ENCODE data around the gene ATG2A.

ATG2A gene

DNA sequence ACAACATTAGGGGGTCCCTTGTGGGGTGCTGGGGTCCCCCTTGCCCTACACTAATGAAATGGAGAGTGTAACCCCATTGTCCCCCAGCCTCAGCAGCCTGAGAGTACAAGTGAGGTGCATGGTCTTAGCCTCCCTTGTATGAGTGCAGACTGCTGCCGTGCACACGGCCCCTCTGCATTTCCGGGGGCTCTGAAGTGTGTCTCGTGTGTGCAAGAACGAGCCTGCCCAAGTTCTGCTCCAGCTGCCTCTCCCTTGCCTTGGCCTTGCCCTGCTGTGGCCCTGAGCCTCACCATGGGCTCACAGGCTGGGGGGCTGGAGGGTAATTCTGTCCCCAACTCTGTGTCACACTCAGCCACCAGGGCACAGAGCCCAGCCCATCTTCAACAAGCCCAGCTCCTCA, 33.4 kb downstream of the ATG2A start:
- no peak for DNase-seq

DNA sequence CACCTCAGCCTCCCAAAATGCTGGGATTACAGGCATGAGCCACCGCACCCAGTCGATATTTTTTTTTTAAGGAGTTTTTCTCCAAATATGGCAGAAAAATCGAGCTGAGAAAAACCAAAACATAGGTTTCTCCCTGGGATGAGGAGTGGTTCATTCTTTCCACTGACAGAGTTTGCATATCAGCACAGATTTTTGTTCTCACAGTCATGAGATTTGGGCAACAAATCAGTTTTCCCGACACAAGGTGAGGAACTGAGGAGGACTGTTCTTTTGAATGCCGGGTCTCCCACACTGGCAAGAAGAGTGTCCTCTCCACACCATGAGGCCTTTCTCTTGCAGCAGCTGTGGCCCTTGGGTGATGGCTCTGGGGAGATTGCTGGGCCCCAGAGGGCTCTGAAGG, 34.8 kb downstream of the ATG2A start:
- DNase-seq = no peak

DNA sequence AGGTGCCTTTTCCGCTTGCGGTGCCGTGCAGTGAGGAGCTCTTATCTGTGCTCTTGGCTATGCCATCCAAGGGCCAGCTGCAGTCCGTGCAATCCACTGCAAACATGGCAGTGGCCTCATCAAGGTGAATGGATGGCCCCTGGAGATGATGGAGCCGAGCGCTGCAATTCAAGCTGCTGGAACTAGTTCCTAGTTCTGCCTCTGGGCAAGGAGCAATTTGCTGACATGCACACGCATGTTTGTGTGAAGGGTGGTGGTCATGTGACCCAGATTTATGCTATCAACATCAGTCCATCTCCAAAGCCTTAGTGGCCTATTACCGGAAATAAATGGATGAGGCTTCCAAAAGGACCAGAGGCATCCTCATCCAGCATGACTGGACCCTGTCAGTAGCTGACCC, 35.5 kb downstream of the ATG2A start:
- DNase-seq = no peak

DNA sequence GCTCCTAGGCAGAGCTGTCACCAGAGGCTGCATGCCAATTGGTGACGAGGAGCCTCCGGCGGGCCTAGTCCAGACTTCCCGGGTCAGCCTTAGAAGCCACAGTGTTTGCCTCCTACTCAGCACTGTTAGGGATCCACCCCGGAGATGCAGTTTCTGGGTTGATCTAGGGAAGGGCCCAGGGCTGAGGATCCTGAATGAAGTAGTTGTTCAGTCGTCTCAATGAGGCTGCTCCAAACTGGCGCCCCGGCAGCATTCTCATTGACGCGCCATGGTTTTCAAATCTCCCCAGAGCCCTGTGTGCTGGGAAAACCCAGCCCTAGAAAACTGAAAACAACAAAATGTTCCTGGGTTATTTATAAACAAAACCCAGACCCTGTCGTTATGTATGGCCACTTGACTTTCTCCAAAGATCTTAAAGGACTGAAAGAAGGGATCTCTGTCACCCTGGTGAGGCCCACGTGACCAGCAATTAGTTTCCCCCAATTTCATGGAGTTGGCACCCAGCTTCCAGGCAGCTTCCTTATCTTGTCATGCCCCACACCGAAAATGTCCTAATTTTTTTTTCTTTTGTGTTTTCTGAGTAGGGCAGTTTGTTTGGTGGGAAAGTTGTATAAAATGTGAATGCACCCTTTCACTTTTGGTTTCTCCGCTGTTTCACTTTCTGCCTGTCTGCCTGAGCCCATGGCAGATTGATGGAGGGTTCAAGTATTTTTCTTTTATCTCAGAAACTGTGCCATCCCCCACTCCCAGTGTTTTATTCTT, 36.6 kb downstream of the ATG2A start:
- no peak for DNase-seq

DNA sequence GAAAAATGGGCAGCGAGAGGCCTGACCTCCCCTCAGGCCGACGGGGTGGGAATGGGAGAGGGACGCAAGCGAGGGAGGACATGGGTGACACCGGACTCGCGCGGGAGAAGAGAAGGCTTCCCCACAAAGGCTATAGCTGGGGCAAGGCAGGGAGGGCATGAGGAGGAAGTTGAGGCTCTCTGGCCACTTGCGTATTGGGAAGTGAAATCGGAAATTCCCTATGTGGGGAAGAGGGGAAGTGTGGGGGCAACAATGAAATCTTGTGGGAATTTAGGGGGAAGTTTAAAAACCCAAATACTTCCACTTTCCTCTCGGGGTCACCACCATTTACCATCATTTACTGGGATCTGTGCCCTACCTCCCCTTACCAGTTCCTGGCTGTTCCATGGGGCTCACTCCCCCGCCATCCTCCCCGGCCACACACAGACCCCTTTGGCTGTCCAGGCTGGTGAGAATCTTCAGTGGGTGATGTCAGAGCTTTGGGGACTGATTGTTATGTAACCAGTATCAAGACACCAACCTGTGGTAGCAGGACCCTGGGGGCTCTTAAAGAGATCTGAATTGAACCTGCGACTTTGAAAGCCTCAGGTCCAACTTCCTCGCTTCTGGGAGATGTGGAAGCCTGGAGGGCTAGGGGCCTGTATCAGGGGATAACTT, 37.6 kb downstream of the ATG2A start:
- DNase-seq = no peak

DNA sequence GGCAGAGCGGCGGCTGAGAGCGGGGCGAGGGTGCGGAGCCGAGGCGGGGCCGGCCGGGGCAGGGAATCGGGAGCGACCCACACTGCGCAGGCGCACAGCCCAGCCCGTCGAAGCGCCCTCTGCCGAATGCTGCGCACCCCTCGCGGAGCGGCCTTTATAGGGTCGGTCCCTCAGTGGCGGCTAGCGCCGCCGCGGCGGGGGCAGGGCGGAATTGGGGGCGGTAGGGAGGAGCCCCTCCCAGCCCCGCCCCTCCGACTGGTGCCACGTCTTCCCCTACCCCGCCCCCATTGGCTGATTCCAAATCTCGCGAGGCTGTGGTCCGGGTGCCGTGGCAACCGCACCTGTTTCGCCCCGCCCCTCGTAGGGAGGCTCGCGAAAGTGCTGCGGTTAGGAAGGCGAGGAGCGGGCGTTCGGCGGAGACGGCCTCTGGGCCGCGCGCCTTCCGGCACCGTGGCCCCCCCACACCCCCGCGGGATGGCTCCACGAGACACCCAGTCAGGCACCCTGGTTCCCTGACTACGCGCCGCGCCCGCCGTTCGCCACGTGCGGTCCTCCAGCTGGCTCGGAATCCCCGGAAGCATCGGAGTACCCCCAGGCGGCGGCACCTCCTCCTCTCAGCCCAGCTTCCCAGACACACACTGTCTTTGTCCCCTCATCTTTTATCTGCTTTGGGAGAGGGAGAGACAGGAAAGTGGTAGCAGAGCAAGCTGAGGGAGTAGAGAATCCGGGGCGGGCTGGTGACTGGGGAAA, 38.3 kb downstream of the ATG2A start, which contains the start of gene EHD1:
Gene EHD1, minus strand, starts transcription at position 128 of the 750 bp plus-strand sequence. CDS start 157 bp downstream, outside the sequence.
- peak; percentile 97 for DNase-seq

DNA sequence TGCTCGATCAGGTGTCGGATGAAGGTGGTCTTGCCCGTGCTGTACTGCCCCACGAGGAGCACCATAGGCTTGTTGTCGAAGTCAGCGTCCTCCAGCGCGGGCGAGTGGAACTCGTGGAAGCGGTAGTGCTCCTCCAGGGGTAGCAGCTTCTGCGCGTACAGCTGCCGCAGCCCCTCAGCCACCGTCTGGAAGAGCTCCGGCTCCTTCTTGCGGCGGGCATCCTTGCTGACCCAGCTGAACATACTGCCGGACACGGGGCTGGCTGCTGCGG, 38.9 kb downstream of the ATG2A start:
- DNase-seq = no peak

DNA sequence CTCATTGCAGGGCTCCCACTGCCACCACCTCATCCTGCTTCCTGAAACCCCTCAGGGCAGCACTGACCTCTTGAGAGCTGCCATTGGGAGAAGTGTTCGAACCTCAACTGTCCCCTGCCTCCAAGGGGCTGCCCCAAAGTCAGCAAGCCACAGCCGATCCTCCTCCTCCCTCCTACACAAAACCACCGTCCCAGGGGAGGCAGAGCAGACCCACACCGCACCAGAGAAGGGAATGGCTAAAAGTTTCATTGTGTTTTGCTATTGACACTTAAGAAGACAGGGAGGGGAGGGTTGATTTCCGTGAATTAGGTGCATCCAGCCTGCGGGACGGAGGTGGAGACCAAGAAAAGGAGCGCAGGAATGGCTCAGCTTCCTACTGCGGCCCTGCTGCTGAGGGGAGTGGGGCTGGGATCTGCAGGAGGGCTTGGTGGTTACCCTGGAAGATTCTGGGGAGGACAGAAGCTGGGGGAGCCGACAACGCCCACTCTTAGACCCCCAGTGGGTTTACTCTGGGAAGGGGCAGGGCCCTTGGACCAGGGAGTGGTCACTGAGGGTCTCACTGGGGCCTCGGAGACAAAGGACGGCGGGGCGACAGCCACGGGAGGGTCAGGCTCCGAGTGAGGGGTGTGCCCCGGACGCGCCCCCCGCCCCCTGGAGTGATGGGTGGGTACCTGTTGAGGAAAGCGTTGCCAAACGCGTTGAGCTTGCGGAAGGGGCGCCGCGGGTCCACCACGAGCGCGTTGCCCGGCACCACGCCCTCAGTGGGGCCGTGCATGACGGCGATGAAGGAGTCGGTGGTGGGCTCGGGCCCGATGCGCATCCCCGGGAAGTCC, 39.4 kb downstream of the ATG2A start:
- no peak for DNase-seq

DNA sequence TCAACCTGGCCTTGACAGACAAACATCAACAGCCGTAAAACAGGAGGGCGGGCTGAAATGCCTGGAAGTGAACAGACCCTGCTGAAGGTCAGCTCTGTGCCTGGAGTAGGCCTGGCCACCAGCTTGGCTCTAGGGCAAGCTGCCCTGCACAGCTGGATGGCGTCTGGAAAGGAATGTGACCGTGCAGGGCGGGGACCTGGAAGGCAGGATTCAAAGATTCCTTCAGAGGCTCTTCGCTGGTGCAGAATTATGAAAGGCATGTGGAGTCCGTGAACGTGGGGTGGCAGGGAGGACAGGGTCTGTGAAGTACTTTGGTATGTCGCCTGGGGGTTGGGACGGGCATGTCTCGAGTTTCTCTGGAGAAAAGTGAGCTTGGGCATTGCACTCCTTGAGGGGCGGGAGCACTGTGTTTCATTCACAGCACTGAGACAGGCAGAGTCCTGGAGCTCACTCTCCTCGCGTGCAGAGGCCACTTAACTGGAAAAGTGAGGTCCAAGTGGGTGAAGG, 40.1 kb downstream of the ATG2A start:
- no peak for DNase-seq

DNA sequence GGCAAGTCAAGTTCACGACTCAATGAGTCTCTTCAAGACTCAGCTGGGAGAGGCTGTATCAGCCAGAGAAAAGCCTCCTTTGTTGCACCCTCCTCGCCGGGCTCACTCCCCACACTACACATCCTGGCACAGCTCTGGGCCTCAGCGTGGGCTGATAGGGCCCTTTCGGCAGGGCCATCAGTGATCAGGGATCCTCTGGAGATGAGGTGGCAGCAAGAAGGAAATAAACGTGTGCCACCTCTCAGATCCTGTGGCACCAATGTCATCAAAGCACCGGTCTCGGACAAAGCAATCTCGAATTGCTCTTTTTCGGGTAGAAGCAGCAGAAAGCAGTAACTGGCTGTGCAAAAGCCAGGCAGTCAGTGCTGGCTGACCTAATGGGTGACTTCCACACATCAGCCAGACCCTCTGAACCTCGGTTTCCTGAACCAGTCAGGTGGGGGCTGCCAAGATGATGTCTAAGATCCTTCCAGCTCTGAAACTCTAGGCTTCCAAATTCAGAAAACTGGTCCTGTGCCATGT, 40.7 kb downstream of the ATG2A start:
- no peak for DNase-seq

DNA sequence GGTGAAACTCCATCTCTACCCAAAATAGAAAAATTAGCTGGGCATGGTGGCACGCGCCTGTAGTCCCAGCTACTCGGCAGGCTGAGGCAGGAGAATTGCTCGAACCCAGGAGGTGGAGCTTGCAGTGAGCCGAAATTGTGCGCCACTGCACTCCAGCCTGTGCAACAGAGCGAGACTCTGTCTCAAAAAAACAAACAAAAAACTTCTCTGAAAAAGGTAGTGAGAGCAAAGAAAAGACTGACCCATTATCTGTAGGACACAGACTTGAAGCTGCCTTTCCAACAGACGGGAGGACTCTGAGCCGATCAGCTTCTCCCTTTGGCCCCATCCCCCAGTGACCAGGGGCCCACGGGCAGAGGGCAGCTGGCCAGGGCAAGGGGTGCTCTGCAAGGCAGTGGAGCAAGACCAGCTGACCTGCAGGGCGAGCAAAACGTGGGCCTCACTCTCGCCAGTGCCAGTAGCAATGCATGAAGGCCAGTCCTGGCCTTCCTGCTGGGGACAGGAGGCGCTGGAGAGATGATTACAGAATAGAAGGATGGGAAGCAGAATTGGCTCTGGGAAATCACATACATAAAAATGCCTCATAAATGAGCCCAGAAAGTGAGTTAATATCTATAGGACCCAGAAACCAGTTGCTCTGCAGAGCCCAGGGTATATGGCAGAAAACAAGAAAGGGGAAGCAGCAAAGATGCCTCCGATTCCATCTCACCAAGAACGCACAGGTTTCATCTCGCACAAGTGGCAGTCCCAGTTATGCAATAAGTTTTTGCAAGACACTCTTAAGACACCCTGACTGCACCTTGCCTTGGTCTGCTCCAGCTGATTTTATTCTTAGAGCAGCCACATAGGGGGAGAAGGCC, 41.4 kb downstream of the ATG2A start:
- DNase-seq = no peak

DNA sequence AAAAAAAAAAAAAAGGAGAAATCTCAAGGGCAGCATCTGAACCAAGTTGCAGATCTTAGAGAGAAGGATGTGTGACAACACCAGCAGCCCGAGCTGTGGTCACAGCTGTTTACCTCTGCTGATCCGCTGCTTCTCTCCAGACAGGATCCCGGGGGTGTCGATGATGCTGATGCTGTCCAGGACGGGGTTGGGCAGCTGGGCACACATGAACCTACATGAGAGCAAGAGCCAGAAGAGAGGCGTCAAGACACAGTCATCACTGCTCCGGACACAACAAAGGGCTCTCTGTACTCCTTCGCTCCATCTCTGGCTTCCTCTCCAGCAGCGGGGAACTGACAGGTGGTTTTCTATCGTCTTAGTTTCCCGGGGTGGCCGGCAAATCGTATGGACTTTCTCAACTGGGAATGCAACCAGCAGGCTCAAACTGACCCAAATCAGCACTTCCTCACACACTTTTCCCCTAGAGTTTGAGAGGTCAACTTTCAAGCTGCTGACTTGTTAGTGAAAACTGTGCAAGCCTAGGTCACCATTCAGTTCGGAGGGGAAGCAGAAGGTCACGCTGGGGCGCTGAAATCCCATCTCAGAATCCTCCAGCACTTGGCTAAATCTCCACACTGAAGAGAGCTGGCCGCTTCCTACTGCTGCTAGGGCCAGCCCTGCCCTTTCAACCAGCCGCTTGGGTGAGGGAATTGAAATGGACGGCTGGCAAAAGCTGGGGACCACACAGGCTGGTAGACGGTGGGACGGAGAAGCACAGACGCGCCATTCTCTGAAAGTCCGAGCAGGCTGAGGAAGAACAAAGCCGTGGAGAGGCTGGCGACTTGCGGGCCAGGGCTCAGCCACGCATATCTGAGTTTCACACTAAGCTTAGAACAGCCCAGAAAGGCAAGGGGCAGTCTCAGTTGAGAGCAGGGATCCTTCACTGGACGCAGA, 42.4 kb downstream of the ATG2A start:
- DNase-seq = no peak

DNA sequence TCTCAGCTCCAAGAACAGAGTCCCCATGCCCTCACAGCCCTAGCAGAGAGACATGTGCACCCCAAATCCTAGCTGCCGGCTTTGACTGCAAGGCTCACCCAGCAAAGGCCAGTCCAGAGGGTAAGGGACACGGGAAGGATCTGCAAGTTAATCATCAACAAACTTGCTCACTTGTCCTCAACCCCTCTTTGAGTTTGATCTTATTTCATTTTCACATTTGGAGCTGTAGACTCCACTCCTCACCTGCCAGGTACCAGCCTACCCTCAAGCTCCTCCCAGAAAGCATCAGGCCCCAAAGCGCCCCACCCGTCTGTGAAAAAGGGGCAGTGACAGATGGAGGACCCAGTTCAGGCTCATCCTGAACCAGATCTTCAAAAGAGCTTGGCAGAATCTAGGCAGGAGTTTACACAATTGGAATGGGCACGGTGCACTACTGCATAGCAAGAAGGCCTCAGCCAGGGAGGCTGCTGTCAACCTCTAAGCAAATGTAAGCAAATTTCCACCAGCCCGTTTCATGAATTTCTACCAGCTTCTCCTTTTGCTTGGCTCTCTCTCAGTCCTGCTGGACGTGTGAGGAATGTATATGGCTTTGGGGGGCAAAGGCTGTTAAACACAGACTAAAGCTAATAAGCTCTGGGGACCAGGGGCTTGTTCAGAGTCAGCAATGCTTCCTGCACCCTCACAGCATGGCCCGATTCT, 44.1 kb downstream of the ATG2A start:
- no peak for DNase-seq

DNA sequence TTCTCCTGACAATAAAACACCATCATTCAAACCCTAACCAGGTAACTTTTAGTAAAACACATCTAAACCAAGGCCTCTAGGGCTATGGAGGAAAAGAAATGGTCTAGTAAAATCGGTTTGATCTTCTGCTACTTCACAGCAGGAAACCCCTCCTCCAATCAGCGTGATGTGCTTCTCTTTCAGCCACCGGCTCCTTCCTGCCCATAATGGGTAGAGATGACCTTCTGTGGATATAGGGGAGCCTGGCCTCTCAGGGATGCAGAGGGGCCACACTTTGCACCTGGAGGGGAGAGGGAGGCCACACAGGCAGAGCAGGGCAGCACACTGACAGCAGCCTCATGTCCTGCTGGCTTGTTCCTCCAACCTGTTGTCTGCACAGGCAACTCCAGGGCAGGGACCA, 45.5 kb downstream of the ATG2A start:
- DNase-seq = no peak

DNA sequence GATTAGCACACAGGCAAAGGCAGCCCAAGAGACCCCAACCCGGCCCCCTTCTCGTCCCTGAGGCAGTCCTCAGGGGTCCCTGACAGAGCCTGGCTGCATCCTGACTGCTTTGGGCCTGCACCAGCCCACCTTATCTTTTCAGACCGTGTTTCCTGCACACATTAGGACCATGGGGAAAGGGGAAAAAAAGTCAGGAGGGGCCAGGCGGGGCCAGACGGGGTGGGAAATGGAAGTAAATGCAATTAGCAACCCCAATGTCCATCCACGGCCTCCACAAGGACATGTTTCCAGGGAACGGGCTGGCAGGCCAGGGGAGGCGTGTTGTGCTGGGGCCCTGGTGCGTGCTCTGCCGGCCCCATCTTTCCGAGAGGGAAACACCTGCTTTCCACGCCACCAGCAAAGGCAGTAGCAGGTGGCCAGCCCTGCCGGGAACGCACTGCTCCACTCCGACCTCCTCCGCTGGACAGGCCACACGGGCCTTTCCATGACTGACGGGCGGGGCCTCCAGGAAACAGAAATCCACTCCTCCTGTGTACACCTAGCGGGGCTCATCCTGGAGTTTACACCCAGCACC, 46.0 kb downstream of the ATG2A start:
- no peak for DNase-seq

DNA sequence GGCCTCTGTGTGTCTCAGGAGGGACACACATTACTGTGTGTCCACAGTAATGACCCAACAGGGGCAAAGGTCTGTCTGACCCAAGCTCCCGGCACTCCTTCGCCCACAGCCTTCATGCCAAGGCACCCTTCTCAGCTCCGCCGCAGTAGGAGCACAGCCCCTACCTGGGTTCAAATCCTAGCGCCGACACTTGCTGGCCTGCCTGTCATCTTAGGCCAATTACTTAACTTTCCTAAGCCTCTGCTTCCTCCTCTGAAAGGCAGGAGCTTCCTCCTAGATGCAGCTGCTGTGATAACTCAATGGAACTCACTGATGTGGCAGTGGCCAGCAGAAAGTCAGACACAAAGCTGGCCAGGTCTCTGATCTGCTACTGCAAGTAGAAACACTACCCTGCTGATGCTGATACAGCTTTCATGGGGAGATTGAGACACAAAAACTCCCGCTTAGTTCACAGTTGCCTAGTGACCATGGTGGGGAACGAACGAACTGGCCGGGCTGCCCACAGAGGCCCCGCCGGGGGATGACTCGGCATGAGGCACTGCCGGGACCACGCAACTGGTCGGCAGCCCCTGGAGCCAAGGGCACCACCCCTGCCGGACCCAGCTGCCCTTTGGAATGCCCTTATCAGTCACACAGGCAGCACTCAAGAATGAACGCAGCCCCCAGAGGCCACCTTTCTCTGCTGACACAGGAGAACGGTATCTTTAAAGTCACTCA, 46.7 kb downstream of the ATG2A start:
- no peak for DNase-seq

DNA sequence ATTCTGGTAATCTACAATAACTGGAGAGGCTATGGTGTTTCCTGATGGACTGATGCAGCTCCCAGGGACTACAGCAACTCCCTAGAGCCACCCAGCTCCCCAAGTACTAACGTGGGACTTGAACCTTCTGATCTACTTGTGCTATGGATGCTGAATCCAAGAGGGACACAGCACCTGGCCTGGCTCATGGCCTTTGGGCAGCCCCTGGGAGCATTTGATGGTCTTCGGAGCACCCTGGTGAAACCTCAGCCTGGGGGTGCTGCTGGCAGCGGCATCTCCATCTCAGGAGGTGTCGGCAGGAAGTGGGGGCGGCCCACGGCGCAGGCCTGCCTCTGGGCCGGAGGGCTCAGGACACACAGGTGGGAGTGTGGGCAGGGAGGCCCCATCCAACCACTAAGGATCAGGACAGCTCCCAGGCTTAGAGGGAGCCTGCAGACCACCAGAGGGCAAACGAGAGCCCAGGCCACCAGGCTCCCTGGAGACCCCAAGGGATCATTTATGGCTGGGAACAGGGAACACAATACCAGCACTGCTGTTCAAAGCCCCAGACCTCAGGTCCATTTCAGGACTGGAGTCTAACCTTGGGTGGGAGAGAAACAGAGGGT, 47.3 kb downstream of the ATG2A start:
- DNase-seq = no peak

DNA sequence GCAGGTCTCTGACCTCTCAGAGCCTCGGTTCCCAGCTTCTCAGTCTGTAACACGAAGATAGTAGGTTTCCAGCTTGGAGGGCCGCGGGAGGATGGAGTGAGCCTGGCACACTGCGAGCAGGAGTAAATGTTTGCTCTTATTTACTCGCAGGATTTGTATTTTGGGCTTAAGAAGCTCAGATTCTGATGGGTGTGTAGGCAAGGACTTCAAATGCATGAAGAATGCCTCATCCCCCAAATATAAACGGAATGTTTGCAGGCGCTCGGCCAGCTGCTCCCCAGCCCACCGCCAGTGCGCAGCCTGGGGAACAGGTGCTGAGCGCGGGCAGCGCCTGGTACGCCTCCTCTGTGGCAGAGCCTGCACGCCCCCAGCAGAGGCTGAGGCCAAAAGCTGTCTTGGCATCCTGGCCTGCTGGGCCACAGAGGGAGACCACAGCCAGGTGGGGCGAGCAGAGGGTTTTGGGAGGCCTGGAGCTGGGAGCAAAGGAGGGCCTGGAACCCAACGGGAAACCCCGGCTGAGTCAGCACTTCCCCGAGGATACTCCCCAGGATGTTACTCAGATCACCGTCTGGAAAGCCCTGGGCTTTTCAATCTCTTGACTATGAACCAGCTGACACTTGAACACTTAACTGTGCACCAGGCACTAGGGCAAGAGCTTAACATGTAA, 48.0 kb downstream of the ATG2A start:
- DNase-seq = no peak
